Suppressor macrophage treated with lipopolysaccharide for 1 hour (primary cell): ENCODE data around the gene OR51Q1.

Experiments used
- DNase-seq, 3 donors: peaks; one replicate each; pipeline ENCODE4 v3.0.0-alpha.2; 2020 to 2022

Gene OR51Q1

GRCh38 chr11:5421811-5422210, at the start of gene OR51Q1:
Gene OR51Q1 (plus strand): TSS chr11:5422111. CDS start chr11:5422201, 90 bp downstream.
- DNase-seq = no peak

DNA sequence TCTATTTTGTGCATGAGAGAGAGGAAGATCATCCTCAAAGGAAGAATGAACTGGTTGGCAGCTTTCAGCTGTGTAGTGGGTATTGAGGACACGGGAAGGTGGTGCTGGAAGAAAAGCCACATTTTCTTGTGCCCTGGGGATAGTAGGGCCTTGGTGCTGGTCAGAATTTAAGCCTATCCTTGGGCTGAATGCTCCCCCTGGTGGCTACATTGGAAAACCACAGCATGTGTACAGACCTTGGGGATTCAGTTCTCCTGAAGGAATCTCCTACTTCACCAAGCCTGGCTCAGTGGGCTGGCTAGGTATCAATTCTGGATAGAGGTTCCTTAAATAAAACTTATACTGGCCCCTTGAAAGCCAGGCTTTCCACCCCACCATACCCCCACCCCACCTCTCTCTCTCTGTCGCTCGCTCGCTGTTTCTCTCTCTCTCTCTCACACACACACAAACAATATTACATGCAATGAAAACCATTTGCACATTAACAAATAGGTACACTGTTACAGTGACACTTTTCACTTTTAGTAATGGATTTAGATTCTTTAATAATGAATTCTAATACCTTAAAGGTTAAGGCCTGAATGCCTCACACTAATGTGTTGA, 41.1 kb upstream of the OR51Q1 start:
- DNase-seq = peak; percentile 67 to 78 (median 72)

DNA sequence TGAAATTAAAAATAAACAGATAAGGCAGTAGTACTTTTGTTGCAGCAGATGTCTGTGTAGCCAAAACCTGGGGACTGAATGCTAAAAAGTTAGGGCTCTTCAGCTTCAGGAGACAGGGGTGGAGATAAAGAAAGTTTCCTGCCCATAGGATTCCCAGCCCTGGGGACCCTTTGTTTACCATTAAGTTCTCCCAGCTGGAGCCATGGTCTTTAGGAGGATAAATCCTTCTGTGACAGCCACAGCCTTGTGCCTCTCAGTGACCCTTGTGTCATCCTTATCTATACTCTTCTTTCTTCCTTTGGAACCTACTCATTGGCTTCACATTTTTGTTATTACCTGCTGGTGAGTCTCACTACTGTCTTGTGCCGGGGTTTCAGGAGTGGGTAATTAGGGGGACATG, 38.3 kb upstream of the OR51Q1 start, which contains the start of gene OR51M1:
Gene OR51M1 (plus strand): TSS at position 237 of the 400 bp plus-strand sequence. CDS start 5,587 bp downstream, outside the sequence.
- DNase-seq = no peak

DNA sequence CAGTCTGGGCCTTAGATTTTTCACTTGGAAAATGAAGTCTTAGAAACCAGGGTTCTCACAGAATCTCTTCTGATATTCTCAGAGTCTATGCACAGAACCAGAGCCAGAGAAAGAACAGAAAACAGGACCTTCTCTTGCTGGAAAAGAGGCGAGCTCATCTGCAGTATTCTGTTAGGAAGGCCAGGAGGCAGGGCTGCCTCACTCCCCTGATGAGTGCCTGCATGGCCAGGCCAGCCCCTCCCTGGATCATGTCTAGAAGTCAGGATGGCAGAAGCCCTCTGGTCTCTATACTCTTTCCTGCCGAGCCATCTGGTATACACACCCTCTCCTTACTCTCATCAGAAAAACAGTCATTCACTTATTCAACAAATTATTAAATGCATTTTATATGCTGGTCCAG, 37.6 kb upstream of the OR51Q1 start:
- DNase-seq = no peak

- no peak for DNase-seq
Measured at GRCh38 chr11:5390210-5390609, 31.7 kb upstream of the OR51Q1 start.

- DNase-seq = no peak
Measured at GRCh38 chr11:5394091-5394490, 27.8 kb upstream of the OR51Q1 start.

GRCh38 chr11:5398936-5399335, 23.0 kb upstream of the OR51Q1 start:
- no peak for DNase-seq

- no peak for DNase-seq
Measured at GRCh38 chr11:5405173-5405572, 16.7 kb upstream of the OR51Q1 start.

- DNase-seq = no peak
Measured at GRCh38 chr11:5420993-5421392, 918 bp upstream of the OR51Q1 start.

DNA sequence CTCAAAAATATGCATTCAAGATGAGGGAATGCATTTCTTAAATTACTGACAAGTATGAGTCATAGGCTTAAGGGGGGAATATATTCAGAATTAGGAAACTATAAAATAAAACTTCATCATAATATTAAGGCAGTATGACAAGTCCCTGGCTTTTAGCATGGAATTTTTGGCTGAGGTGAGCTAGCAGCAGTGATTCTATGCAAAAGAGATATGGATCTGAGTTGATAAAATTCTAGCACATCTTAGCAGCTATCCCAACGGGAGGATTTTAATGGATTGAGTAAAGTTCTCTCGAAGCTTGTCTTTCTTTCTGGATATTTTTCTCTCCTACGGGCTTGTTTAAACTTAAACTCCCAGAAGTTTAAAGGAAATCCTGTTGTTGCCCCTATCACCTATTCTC, 1.2 kb downstream of the OR51Q1 start:
- no peak for DNase-seq

- no peak for DNase-seq
Measured at GRCh38 chr11:5441414-5441813, 19.5 kb downstream of the OR51Q1 start, which contains the start of gene OR51I1. Gene OR51I1 (minus strand): TSS chr11:5441514. CDS start chr11:5441514, 0 bp downstream.

- DNase-seq = no peak
Measured at GRCh38 chr11:5443835-5444393, 22.0 kb downstream of the OR51Q1 start.

- DNase-seq = no peak
Measured at GRCh38 chr11:5449023-5449422, 27.1 kb downstream of the OR51Q1 start, which contains the start of gene OR51I2. Gene OR51I2 (plus strand): TSS chr11:5449323. CDS start chr11:5453489, 4,166 bp downstream.

DNA sequence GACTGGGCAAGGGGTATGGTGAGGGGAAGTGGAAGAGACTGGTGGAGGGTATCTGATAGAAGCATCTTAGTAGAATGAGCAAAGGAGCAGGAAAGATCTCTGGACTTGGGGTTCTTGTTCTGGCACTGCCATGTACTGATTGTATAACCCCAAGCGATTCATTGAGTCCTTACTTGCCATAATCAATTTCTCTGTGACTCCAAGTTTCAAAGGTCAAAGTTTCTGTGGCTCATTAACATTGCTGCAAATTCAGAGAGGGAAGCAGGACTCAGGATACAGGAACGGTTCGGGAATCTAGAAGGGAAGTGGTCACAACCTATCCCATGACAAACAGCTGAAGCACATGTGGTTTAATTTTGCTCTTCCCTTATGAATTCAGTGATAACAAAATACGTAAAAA, 27.5 kb downstream of the OR51Q1 start:
- no peak for DNase-seq

GRCh38 chr11:5460983-5461621, 39.2 kb downstream of the OR51Q1 start:
- no peak for DNase-seq

GRCh38 chr11:5467527-5467926, 45.6 kb downstream of the OR51Q1 start:
- DNase-seq = no peak
